CD4-positive, alpha-beta T cell treated with Interleukin-21 for 1 hour (primary cell): Measurements from ENCODE around the gene B4GALT6.
A peak's percentile ranks its signal among the peaks of the same experiment; 100 is the strongest.
"Not testable (repeated sequence)": the region's sequence is repeated elsewhere in the genome, so short reads cannot be mapped to it uniquely, and the experiment has no call there.

Experiments
- DNase-seq: peaks from one replicate; pipeline ENCODE4 v3.0.0-alpha.2; 2020

B4GALT6 gene

DNA sequence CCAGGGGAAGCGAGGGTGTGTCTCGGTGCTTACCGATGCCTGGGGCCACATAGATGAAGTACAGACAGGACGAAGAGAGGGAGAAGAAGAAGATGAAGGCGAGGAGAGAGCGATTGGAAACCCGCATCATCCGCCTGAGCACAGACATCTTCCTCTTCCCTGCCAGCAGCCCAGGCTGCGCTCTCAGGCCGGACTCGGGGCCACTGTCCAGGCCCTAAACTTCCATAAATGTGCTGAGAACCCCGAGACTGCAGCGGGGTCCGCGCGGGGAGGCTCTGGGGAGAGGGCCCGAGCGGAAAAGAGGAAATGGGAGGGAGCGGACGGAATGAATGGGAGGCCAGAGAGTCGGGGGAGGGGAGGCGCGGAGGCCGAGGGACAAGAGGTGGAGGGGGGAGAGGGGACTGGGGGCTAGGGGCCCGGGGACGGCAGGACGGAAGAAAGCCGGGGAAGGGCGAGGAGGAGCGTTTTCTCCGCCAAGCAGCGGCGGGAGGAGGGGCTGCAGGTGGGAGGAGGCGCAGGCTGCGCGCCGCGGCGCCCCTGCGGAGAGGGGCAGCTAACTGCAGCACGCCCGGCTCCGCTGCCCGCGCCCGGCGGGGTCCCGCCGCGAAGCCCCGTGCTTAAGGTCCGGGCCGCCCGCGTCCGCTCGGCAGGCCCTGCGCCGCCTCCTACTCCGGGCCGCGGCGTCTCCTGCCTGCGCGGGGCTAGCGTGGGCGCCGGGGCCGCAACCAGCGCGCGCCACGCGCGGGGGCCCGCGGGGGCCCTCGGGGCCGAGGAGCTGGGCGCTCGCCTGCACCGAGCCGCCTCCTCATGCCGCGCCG is at the start of gene B4GALT6:
Gene B4GALT6 (minus strand): TSS at position 303 of the 818 bp plus-strand sequence. CDS start 155 bp downstream, at position 148.
- DNase-seq = no peak

DNA sequence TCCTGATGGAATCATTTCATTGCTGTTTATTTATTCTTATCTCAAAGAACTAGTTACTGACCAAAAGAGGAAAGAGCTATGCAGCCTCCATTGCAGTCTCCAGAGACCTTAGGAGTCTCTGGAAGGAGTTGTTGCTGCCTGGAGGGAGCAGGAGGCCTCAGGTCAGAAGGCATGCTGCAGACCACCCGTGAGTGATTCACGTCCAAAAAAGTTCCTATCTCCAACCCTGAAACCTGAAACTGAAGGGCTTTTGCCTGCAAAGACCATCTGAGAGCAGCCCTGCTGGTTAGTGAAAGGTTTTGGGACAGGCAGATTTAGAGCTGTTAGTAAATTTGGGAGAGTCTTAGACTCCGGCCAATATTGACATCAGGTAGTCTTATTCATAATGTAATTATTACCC is 47.2 kb upstream of the B4GALT6 start:
- DNase-seq = no peak

GRCh38 chr18:31729196-31729595 is 44.8 kb upstream of the B4GALT6 start:
- not testable (repeated sequence) for DNase-seq

- DNase-seq = no peak
Measured at GRCh38 chr18:31723990-31724711, 39.8 kb upstream of the B4GALT6 start.

DNA sequence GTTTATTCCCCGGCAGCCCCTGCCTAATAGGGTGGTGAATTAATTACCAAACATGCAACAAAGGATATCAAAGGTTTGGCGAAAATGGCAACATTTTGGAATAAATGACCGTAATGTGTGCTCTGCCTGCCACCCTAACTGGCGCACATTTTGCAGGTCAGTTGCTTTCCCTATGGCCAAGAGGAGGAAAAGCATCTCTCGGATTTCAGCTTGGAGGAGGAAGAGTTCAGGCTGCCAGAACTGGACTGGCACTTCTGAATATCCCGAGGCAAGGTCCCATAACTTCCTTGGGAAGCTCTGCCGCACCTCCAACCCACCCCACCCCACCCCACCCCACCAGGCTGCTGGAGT is 39.2 kb upstream of the B4GALT6 start:
- DNase-seq = no peak

DNA sequence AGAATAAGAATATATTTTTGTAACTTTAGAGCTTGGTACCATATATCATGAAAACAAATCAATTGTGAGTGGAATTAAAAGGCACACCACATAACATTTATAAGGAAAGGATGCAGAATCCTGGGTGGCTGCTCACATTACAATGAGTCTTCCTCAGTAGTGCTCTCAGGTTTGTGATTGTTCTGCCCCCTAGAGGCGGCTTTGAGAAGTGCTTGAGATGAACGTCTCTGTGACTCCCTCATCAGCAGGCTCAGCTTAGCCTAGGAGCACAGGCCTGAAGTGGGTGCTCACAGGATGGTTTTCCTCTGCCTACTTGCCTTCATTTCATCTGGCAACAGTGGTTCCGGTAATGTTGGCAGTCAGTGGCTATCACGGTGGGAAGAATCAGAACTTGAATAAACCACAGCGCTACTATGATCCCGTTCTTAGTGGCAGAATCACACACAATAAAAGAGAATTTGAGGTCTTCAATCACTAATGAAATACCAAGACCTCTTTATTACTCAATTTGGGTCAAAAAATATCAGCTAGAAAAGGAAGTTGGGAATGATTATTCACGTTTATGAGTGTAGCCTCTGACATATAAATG is 38.1 kb upstream of the B4GALT6 start:
- DNase-seq = peak; percentile 67

DNA sequence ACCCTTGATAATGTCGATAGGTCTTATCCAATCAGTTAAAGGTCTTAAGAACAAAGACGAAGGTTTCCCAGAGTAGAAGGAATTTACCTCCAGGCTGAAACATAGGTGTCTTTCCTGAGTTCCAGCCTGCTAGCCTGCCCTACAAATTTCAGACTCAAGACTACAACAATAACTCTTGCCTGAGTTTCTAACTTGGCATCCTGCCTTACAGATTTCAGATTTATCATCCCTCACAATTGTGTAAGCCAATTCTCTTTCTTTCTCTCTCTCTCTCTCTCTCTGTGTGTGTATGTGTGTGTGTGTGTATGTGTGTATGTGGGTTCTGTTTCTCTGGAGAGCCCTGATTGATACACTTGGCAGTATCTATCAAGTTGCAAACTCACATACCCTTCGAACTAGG is 37.2 kb upstream of the B4GALT6 start:
- no peak for DNase-seq

DNA sequence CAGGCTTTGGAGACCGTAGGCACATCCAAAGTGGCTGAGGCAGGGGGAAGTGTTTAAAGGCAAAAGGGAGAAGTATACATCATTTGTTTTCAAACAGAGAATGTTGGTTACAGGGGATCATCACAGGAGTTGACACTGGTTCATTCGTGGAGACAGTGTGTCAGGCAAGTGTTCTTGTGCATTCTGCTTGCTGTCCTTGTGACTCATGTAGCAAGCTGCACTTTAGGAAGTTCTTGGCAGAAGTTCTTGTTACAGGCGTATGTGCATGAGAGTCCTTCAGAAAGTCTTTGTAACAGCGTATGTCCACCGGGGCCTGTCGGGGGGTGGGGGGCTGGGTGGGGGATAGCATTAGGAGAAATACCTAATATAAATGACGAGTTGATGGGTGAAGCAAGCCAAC is 36.5 kb upstream of the B4GALT6 start:
- no peak for DNase-seq

GRCh38 chr18:31719363-31720006 is 35.1 kb upstream of the B4GALT6 start:
- DNase-seq = no peak

GRCh38 chr18:31718386-31718785 is 34.0 kb upstream of the B4GALT6 start:
- no peak for DNase-seq

DNA sequence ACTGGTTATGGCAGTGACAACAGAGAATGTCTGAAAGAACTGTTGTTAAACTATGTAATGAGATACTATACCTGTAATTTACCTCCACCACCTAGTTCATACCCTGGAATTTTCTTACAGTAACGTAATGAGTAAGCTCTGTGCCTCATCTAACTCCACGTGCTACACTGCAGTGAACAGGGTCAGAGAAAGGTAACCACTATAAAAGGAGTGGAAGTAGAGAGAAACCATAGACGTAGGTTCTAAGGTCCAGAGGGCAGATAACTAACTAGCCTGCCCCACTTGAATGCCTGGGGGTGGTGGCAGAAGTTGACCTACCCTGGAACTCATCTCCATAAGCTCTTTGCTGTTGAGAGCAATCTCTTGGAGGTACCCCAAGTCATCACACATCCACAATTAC is 32.0 kb upstream of the B4GALT6 start:
- no peak for DNase-seq

DNA sequence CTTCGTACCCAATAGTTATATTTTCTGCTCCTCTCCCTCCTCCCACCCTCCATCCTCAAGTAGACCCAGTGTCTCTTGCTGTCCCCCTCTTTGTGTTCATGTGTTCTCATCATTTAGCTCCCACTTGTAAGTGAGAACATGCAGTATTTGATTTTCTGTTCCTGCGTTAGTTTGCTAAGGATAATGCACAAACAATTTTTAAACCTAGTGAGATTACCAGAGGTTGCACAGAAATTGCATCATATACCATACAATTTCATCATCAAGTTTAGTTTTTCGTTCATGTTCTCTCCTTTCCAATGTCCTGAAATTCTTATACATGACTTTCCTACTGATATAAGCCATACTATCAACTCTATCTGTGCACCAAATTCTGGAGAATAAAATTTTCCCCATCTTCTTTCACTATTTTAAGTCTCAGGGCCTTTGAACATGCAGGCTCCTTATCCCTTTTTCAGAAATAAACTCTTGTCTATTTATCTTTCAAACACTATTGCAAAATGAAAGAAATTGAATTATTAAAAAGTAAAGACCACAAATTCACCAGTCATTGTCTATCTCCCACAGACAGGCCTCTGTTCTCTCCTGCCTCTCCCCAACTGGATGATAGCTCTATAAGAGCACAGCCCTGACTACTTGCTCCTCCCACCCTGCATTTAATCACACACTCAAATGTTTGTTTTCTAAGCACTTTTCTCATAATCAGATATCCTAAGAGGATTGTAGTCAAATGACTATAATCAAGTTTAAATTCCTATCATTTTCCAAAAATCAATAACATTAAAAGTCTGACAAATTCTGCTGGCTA is 27.2 kb upstream of the B4GALT6 start:
- DNase-seq = no peak

DNA sequence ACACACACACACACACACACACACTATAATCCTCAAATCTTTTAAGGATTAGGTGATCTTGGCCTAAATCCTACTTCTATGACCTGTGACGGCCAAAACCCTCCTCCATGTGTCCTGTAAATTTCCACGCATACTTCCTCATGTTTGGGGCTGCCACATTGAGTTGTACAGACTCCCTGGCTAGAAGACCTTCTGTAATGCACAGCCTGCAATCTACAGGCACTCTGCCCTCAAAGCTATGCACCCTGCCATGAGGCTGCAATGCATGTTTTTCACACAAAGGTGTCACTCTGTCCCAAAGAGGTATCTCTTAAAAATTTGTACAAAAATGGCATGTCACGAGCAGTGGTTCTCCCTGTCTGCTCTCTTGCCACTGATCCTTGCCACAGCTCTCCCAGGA is 26.4 kb upstream of the B4GALT6 start:
- no peak for DNase-seq

DNA sequence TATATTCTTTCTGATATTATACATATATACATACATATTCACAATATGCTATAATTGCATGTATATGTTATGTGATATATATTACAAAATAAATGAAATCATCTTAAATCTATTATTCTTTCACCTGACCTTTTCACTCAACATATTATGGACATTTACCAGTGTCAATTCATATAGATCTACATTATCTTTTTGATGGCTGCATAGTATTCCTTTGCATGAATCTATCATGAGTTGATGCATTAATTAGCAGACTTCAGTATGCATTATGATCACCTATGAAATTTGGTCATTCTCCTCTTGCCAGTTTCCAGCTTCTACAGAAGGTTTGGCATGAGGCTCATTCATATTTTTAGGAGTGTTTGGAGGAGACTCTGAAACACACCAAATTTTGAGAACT is 23.4 kb upstream of the B4GALT6 start:
- no peak for DNase-seq

GRCh38 chr18:31702449-31702848 is 18.1 kb upstream of the B4GALT6 start:
- no peak for DNase-seq

- DNase-seq = no peak
Measured at GRCh38 chr18:31701744-31702143, 17.4 kb upstream of the B4GALT6 start.

DNA sequence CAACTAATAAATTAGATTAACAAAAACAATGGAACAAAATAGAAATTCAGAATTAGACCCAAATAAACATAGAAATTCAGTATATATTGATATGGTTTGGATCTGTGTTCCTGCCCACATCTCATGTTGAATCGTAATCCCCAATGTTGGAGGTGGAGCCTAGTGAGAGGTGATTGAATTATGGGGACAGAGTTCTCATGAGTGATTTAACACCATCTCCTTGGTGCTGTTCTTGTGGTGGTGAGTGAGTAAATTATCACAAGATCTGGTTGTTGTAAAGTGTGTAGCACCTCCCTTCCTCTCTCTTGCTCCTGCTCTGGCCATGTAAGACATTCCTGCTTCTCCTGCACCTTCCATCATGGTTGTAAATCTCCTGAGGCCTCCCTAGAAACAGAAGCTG is 16.6 kb upstream of the B4GALT6 start:
- no peak for DNase-seq

GRCh38 chr18:31697351-31698298 is 13.2 kb upstream of the B4GALT6 start:
- DNase-seq = no peak

DNA sequence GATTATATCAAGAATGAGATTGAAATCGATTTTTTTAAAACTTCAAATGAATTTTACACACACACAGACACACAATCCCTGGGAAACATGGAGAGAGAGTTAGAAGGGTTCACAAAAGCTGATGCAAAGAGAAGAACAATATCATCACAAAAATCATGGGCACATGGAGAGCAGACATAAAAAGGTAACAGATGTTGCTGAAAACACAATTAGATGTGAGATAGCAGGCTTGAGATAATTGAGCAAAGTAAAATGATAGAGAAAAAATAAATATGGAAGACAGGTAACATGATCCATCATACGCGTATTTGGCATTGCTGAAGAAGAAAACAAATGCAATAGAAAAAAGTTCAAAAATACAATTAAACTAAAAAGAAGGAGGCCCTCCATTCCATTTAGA is 11.6 kb upstream of the B4GALT6 start:
- no peak for DNase-seq

DNA sequence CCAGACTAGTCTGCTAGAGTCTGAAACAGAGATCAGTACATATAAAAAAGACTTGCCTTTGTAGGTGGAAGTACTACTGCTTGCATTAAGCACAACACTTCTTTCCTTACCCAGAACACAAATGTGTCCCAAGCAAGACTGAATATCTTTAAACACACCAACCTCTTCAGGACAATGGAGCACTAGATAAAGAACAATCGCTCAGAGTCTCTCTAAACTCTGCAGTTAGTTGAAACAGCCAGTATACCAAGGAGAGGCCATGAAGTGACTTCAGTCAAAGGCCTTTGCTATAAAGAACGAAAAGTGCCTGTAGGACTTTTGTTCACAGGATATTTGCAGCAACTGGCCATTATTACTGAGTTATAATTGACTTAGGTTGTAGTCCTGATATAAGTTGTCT is 9.9 kb upstream of the B4GALT6 start:
- no peak for DNase-seq

DNA sequence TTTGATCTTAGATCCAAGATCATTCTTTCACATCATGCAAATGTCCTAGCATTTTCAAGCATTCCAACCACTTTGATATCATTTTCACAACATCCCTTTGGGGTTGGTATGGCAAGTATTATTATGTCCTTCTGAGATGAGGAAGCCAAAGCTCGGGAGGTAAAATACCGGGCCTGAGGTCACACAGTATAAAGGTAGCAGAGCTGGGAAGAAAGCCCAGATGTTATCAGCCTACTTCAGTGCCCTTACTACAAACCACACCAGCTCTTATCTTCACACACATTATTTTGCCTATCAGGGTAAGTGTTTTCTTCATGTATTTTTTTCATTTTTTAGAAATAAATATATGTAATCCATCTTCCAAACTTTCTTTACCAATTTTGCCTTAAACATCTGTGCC is 4.2 kb upstream of the B4GALT6 start:
- no peak for DNase-seq
